GM21786 (cell line): ENCODE data around the gene TNFAIP3.

Experiments
- ATAC-seq: cut with Tn5 transposase; IDR thresholded peaks from one replicate; pipeline ENCODE4 v1.9.1; 2021; ENCODE audit not compliant: unreplicated experiment

Gene TNFAIP3

DNA sequence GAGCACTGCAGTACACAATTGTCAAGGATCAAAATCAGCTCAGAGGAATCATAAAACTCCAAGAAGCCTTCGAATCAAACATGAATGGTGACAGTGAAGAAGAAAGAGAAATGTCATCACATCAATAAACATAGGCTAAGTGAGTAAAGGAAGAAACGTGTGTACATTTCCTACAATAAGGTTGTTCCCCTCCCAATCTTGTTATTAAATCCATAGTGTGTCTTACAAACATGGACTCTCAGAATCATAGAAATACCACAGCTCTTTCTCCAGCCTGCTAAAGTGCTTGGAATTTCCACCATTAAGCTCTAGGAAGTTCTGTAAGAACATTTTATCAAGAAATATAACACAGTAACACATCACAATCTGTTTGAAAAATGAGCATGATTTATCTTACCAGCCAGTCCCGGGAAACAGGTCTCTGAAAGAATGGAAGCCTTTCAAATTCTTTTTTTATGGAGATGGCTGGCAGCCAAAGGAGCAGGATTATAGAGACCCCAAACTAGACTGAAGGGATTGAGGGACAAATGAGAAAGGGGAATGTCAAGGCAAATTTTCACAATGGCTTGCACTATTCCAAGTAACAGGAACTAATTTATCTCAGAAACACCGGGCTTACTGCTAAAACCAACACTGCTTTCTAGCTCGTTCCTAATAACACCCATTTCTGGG lies 4.5 kb upstream of the TNFAIP3 start:
- no peak for ATAC-seq

DNA sequence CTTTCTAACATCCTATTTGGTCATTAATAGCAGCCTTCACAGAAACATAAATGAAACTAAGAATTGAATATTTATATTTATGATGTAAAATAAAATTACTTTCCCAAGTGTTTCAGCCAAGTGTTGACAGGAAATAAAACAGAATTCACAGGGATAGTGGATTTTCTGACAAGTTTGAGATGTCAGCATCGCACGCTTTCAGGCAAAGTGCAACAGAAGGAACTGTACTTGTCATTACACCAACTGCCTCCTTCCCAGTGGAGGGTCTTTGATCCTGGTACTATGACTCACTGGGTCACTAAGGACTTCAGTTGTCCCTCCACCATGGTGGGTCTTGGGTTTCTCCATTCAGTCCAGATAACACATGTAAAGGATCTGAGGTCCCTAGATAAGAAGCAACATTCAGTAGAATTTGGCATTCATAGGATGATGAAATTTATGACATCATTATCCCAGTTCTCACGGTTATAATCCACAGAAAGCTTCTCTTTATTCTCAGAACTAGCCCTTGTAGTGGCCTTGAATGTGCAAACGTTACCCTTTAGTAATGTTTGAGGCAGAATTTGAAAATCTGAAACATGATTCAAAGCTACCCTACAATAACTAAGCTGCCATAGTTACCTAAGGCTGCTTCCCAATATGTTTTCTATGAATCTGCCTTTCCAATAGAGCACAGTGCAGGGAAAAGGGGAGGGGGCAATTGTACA lies 3.8 kb upstream of the TNFAIP3 start:
- no peak for ATAC-seq

DNA sequence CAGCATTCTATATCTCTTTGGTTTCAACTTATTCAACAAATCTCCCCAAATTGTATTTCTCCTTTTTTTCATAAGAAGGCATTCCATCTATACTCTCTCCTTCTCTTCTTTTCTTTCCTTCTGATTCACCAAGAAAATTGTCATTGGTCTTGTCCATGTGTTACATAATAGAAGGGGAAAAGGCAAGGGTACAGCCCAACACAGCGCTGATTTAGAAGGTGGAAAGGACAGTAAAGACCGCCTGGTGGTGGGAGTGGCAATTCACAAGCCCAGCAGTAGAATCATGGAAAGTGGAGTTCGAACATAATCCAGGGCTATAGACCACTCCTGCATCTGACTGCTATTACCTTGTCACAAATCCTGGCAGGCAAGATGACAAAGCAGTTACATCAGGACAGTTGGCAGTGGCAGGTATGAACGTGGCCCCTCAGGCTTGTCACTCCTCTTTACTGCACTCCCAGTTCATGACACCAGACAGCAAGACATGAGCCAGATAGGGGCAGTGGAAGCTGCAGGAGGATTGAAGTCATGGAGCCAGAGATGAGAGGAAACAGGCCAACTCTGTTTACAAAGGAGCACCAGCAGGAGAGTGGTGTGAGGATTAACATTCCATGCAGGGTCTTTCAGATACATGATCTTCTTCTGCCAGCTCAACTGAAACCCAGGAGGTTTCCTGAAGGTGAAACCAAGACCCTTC lies 2.1 kb upstream of the TNFAIP3 start:
- ATAC-seq = no peak

DNA sequence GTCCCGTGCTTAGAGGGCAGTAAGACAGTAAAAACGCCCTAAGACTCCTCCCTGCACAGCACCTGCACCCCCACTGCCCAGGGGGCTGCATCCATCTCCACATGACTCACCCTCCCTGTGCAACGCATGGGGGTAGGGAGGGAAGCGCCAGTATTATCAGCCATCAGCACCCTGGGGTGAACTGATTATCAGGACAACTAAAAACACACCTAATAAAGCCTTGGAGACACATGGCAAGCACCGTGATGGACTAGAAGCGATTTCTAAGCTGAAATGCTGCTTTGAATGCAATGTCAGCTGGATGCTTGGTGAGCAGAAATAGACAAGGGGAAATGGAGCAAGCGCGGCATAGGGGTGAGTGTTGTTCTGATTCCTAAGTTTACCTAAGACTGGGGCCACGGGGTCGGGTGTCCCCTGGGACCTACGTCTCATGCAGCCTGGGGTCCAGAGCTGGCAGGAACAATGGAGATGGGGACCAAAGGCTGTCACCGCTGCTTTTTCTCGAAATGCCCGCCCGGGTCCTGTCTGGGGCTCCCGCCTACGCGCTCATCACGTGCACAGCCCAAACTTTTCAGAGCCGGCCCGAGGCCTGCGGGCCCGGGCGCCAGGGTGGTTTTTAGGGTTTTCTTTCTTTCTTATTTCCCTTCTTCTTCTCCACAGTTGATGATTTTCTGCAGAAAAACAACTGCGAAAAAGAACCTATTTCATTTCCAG lies 702 bp upstream of the TNFAIP3 start:
- ATAC-seq = peak; percentile 23

DNA sequence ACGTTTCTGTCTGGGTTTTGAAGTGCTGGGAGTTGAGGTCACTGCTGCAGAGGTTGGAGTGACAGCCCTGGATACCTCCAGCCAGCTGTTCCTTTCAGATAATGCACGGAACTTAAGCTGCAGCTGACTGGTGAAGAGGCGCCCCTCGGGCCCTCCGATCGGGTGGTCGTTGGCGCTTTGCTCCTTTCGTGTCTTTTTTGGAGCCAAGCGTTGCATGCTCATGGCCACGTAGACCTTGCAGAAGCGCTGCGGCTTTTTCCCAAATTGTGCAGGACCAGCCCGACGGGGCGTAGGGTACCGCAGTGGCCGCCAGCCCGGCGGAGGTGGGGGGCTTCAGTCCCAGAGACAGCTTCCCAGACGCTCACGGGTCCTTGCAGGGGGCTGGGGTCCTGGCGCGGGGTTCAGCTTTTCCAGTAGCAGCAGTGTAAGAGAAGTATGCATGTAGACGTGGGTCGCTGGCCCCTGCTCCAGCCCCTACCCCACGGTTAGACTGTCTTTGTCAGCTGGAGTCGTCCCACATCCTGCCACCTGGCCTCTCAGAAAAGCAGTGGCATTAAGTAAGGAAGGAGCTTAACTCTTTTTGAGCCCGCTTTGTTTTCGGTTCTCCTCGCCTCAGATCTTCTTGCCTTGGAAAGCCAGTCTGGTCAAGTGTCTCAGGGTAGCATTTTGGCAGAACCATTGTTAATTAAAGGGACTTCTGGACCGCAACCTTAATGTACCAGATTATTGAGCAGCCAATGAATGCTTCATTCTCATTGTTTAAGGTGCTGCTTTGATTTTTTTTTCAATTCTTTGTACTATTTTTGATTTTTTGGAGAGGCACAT lies 838 bp downstream of the TNFAIP3 start:
- ATAC-seq = no peak

DNA sequence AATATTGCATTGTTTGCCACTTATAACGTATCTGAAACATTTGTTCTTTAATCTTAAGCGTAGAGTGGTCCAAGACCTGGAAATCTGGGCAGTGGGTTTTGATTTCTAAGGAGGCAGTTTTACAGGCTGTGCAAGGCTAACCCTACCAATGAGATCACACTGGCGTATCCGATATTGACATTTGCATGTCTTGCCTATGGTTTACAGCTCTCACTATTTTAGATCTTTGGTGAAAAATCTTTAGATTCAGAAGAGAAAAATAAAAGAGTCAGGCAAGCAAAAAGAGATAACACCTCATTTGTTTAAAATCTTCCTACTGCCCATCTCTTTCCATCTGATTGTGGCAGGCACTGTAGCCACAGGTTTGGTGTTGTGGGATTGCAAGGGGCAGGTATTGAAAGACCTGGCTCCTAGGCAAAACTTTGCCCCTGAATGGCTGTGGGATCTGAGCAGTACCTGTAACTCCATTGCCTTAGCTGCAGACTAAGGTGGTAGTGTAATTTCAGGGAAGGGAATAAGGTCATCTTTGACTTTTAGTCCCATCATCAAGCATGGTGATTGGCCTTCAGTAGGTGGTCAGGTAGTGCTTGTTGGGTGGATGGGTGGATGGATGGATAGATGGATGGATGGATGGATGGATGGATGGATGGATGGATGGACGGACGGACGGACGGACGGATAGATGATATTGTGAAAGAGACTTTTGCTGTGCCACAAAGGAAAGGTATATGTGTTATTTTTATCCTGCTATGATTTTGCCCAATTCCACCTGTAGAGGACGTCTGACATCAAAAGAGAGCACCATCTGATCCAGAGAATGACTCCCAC lies 1.9 kb downstream of the TNFAIP3 start:
- no peak for ATAC-seq

DNA sequence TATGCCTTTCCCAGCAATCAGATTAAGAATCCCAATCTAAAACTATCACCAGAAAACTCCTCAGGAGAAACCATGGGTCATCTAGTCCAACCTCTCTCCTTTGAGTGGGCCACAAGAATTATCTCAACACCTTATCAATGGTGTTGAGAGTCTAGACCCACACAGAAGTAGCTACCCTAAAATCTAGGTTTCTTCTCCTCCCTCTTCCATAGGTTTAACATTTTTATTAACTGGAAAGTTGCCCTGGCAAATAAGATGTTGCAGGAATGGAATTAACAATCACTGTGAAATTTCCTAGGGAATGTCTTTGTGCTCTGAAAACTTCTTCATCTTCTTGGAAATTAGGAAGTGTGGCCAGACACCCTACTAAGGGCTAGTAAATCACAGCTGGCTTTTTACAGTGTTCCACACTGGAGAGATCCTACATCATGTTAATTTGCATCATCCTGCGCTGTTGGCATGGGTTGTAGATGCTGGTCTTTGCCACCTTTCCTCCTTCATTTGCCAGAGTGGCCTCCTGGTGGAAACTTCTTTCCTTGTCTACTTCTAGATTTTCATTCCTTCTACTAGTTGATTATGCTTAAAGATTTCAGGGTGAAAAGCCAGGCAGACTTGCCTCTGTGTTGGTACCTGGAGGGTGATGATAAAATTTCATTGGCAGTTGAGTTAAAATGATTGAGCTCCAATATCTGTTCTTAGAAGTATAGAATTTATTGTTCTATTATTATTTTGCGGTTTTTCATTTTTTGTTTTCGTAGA lies 2.7 kb downstream of the TNFAIP3 start:
- ATAC-seq = no peak

DNA sequence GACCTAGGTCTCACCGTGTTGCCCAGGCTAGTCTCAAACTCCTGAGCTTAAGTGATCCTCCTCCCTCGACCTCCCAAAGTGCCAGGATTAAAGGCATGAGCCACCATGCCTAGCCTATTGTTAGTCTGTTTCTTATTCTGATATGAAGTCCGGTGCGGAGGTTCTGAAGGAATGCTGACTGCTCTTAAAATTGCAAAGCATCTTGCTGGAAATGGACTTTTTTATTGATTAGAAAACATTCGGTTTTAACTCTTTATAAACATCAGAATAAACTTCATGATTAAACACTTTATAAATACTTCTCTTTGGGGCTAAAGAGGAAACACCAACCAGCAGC lies 3.2 kb downstream of the TNFAIP3 start:
- ATAC-seq = no peak

DNA sequence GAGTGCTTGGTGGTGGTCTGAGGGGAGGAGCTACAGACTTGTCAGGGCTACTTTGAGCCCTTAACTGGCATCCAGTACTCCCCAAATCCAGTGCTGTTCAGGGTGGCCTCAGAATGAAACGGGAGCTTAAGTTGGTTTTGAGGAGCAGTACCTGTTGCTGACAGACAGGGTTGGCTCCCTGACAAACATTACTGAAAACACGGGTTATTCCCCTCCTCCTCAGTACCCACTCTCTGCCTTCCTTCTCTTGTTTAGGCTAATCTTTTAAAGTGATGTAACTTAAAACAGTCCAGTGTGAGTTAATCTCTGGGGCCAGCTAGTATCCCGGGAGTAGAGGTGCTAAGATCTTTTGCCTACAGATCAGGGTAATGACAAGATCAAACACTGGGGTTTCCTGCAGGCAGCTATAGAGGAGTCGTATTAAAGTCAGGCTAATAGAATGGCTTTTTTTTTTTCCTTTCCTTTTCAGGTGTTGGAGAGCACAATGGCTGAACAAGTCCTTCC lies 3.7 kb downstream of the TNFAIP3 start:
- ATAC-seq = peak; percentile 33

DNA sequence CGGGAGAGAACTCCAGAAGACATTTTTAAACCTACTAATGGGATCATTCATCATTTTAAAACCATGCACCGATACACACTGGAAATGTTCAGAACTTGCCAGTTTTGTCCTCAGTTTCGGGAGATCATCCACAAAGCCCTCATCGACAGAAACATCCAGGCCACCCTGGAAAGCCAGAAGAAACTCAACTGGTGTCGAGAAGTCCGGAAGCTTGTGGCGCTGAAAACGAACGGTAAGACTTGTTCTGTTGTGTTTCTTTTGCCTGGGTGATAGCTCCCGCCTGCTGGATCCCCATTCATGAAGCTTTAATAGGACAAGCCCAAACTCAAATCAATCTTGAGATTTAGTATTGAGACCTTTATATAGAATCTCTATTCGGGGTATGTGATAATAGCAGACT lies 4.2 kb downstream of the TNFAIP3 start:
- ATAC-seq = no peak

DNA sequence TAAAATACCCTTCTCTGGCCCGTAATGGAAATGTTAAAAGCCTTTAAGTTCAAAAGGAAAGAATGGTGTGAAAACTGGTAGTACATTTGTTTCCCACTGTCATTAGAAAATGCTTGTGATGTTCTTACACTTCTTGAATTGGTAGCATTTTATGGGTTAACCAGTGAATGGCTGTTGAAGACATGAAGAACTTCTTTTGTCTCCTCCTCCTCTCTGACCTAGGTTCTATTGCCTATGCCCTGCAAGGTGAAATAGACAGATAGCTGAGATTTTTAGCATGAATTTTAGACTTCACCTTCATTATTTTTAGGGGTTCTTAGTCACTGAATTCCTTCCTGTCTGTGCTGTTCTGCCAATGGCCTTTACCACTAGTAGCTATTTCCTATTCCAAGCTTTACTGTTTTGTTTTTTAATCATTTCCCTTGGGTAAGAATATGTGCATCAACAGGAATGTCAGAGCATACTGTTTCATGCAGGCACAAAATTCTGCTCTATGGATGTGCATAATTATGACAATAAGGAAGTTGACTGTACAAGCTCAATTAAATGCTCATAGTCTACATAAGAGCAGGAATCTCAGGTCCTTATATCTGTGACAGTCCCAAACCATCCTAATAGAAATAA lies 4.9 kb downstream of the TNFAIP3 start:
- no peak for ATAC-seq

DNA sequence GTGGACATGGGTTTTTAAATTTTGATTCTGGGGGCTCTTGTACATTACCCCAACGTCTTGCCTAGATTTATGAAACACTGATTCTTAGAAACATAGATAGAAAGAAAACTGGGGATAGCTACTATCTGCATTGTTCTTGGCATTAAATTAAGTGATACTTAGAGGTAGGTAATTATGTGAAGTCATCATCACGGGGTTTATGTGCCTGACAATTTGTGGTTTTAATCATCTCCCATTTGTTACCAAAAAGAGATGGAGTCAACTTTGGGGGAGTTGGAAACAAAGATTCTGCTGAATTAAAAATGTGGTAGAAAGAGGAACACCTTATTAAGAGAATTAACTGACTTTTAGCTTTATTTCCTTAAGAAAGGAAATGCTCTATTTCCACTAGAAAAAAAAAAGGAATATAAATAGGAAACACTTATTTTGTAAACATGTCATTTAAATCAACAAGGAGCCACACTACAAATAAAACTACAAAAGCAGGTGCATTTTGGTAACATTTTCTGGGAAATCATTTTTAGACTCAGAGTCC lies 5.6 kb downstream of the TNFAIP3 start:
- ATAC-seq = no peak

DNA sequence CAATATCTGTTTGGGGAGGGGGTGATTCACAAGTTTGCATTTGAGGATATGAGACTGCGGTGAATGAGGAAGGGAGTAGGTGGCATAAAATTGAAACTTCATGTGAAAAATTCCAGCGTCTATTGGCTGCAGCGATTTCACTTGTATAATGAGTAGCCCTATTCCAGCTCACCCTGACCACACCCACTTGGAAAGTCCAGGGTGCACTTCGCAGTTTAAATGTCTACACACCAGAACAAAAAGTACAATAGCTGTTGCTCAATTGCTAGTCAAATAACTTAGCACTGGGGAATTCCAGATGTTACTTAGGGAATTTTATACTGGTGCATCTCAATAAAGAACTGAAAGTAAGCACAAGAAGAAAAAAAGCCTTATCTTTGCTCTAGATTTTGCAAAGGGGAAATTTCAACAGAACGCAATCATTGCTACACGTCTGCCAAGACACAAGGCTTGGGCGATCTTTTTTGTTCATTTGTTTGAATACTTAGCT lies 6.3 kb downstream of the TNFAIP3 start:
- peak; percentile 53 for ATAC-seq

DNA sequence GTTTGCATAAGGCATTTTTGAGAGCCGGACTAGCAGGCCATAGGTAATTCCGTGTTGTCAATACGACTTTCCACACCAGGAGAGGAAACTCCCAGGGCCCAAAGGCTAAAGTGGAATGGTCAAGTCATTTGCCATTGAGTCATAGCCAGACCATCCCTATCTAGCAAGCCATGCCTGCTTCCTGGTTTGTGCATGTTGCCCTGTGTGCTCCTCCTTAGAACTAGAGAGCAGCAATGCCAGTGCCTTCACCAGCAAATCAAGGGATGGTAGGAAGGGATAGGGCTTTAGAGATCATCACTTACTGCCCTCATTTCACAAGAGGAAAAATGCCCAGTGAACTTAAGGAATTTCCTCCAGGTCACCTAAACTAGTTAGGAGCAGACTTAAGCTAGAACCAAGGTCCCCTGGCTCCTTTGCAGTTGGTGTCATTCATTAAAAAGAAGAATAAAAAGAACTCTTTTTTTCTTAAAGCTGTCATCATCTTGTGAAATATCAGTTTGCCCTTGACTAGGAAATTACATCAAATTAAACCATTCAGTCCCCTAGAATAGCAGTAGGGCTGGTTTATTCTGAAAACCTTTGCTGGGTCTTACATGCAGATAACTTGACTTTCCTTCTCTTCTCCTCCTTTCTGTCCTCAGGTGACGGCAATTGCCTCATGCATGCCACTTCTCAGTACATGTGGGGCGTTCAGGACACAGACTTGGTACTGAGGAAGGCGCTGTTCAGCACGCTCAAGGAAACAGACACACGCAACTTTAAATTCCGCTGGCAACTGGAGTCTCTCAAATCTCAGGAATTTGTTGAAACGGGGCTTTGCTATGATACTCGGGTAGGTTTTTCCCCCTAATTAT lies 7.4 kb downstream of the TNFAIP3 start:
- ATAC-seq = no peak

DNA sequence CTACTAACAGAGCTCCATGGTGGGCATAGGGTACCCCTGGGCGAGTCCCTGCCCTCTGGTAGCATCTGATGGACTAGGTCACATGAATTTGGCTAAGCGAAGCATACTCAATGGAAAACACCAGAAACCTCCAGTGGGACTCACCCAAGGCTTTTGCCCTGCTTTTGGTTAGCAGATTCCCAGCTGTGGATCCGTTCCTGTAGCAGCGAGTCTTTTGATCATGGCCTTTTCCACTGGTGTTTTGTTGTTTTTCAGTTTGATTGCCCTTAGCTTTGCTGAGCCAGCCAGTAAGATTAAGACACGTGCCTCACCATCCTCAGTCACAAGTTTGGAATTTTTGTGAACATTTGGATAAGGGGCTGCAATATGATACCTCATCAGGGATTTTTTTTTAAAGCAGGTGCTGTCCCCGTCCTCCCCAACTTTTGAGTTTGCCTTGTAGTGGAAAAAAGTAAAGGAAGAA lies 8.0 kb downstream of the TNFAIP3 start:
- ATAC-seq = no peak

DNA sequence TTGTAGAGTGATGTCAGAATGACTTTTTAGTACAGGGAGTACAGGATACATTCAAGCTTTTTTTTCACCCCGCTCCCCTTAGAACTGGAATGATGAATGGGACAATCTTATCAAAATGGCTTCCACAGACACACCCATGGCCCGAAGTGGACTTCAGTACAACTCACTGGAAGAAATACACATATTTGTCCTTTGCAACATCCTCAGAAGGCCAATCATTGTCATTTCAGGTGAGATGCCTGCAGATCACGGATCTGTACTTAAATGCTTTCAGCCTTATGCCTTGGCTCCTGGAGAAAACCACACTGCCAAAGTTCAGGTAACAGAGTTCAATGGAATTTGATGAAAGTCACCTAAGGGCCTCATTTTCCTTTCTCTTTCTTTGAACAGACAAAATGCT lies 8.5 kb downstream of the TNFAIP3 start:
- ATAC-seq = no peak

DNA sequence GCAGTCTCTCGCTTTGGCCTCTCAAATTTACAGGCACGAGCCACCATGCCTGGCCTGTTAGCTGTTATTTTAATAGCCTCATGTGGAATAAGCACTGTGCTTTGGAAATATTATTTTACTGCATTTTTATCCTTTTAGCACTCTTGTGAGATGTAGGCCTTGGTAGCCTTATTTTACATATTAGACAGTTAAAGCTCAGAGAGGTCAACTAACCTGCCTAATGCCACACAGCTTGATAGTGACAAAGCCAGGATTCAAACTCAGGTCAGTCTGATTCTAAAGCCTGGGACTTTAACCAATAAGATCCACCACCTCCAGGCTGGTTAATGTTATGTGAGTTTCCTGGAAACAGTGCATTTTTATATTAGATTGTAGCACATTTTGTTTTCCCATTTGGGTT lies 9.5 kb downstream of the TNFAIP3 start:
- no peak for ATAC-seq
